ENCODE measurements around the gene SYT1. TPM values are rescaled to one million over a fixed set of nuclear protein-coding genes. Genes with fewer than 3 reads are reported as not detected.

The SYT1 gene
- total RNA-seq, 3 donors from 2014 or later (not counting 1 experiment from before 2014, with no cell fraction given) = not detected

GRCh38 chr12:79397609-79398008, 533.0 kb downstream of the SYT1 start:
- H3K36me3 ChIP-seq (ENCODE audit: control insufficient read depth, insufficient read depth, low read length) = no peaks in the 10 kb centered on the region
- intact Hi-C loops (cut with micrococcal nuclease) = no loop called here

GRCh38 chr12:79400481-79400880, 535.9 kb downstream of the SYT1 start:
- Mint-ChIP-seq H3K27me3 (ENCODE audit: low read depth in 2 of 2) (no peaks in the 10 kb centered on the region), H3K36me3 (no peaks in the 10 kb centered on the region), H3K4me1 (no peaks in the 10 kb centered on the region), H3K9me3 (no peaks in the 10 kb centered on the region), H3K27ac (no peak overlapping the region), H3K4me3 (no peak overlapping the region)
- WGBS (ENCODE audit: insufficient coverage) = 100% methylated on average over 3 of the region's 3 CpGs
- DNase-seq (no peak), ATAC-seq (no peak)
- Histone ChIP-seq H3K36me3 (ENCODE audit: control insufficient read depth, insufficient read depth, low read length) (no peaks in the 10 kb centered on the region), H3K4me3 (ENCODE audit: low read length) (no peak overlapping the region), H3K4me1 (ENCODE audit: control insufficient read depth, insufficient read depth, low read length) (no peaks in the 10 kb centered on the region), H3K27ac (ENCODE audit: low read length) (no peak overlapping the region), H3K27me3 (ENCODE audit: control insufficient read depth, insufficient read depth, low read length) (no peaks in the 10 kb centered on the region), H3K9me3 (ENCODE audit: control insufficient read depth, insufficient read depth, low read length) (no peaks in the 10 kb centered on the region)
- no peak for TF ChIP-seq CTCF (IDR thresholded peaks at IDR 0.05)
- intact Hi-C loops (cut with micrococcal nuclease) = no loop called here

More at GRCh38 chr12:79397609-79398008, 533.0 kb downstream of the SYT1 start:
- H3K9me3 ChIP-seq (ENCODE audit: control insufficient read depth, insufficient read depth, low read length) = no peaks in the 10 kb centered on the region
- peaks cover 0 to 2% of the 10 kb centered on the region in 2 donors for H3K27me3 Mint-ChIP-seq (ENCODE audit: low read depth in 2 of 2)
- WGBS (ENCODE audit: insufficient coverage) = no CpG with 5 or more reads among the region's 2 CpGs
- no peak overlapping the region for H3K27ac ChIP-seq (ENCODE audit: low read length)
- no peak overlapping the region for H3K4me3 Mint-ChIP-seq
- no peaks in the 10 kb centered on the region for H3K27me3 ChIP-seq (ENCODE audit: control insufficient read depth, insufficient read depth, low read length)
- peaks cover 0 to 2% of the 10 kb centered on the region in 2 donors for H3K9me3 Mint-ChIP-seq
- H3K27ac Mint-ChIP-seq = no peak overlapping the region
- no peaks in the 10 kb centered on the region for H3K4me1 ChIP-seq (ENCODE audit: control insufficient read depth, insufficient read depth, low read length)
- no peak for TF ChIP-seq CTCF (IDR thresholded peaks at IDR 0.05)
- no peaks in the 10 kb centered on the region for H3K36me3 Mint-ChIP-seq
- no peak for ATAC-seq
- H3K4me3 ChIP-seq (ENCODE audit: low read length) = no peak overlapping the region
- no peak for DNase-seq
- no peaks in the 10 kb centered on the region for H3K4me1 Mint-ChIP-seq

- 57% methylated on average over 1 of the region's 2 CpGs for WGBS (ENCODE audit: insufficient coverage)
- no peak overlapping the region for H3K27ac ChIP-seq (ENCODE audit: low read length)
- Mint-ChIP-seq H3K9me3 (no peaks in the 10 kb centered on the region), H3K4me3 (no peak overlapping the region), H3K36me3 (no peaks in the 10 kb centered on the region), H3K4me1 (no peaks in the 10 kb centered on the region), H3K27me3 (ENCODE audit: low read depth in 2 of 2) (no peaks in the 10 kb centered on the region), H3K27ac (no peak overlapping the region)
- ATAC-seq = no peak
- H3K36me3 ChIP-seq (ENCODE audit: control insufficient read depth, insufficient read depth, low read length) = no peaks in the 10 kb centered on the region
- no peak for DNase-seq
- H3K27me3 ChIP-seq (ENCODE audit: control insufficient read depth, insufficient read depth, low read length) = no peaks in the 10 kb centered on the region
- H3K4me3 ChIP-seq (ENCODE audit: low read length) = no peak overlapping the region
- intact Hi-C loops (cut with micrococcal nuclease) = no loop called here
- H3K9me3 ChIP-seq (ENCODE audit: control insufficient read depth, insufficient read depth, low read length) = no peaks in the 10 kb centered on the region
- no peaks in the 10 kb centered on the region for H3K4me1 ChIP-seq (ENCODE audit: control insufficient read depth, insufficient read depth, low read length)
- no peak for TF ChIP-seq CTCF (IDR thresholded peaks at IDR 0.05)
Measured at GRCh38 chr12:79402606-79403005, 538.0 kb downstream of the SYT1 start.

- intact Hi-C loops (cut with micrococcal nuclease) = no loop called here
- WGBS (ENCODE audit: insufficient coverage) = no CpG with 5 or more reads among the region's 1 CpG
Measured at GRCh38 chr12:79406993-79407392, 542.4 kb downstream of the SYT1 start.

More at GRCh38 chr12:79406993-79407392, 542.4 kb downstream of the SYT1 start:
- Mint-ChIP-seq H3K27ac (no peak overlapping the region), H3K36me3 (no peaks in the 10 kb centered on the region), H3K27me3 (ENCODE audit: low read depth in 2 of 2) (no peaks in the 10 kb centered on the region), H3K4me3 (no peak overlapping the region), H3K9me3 (no peaks in the 10 kb centered on the region), H3K4me1 (no peaks in the 10 kb centered on the region)
- H3K4me3 ChIP-seq (ENCODE audit: low read length) = no peak overlapping the region
- H3K36me3 ChIP-seq (ENCODE audit: control insufficient read depth, insufficient read depth, low read length) = no peaks in the 10 kb centered on the region
- ATAC-seq (no peak), DNase-seq (no peak)
- H3K27ac ChIP-seq (ENCODE audit: low read length) = no peak overlapping the region
- H3K4me1 ChIP-seq (ENCODE audit: control insufficient read depth, insufficient read depth, low read length) = no peaks in the 10 kb centered on the region
- TF ChIP-seq CTCF (IDR thresholded peaks at IDR 0.05) = no peak
- H3K27me3 ChIP-seq (ENCODE audit: control insufficient read depth, insufficient read depth, low read length) = no peaks in the 10 kb centered on the region
- no peaks in the 10 kb centered on the region for H3K9me3 ChIP-seq (ENCODE audit: control insufficient read depth, insufficient read depth, low read length)

Measured in natural killer cell (primary cell).